ENCODE data around the gene TIMM50.

Gene TIMM50

GRCh38 chr19:39506944-39507714 is 26.5 kb downstream of the TIMM50 start:
- no peak for TF ChIP-seq CTCF (conservative IDR thresholded peaks at IDR 0.05; ENCODE audit: control insufficient read depth, insufficient read depth, low read depth, low read length)
- peak; percentile 59 for DNase-seq (ENCODE audit: low read depth)
- H3K4me3 ChIP-seq (ENCODE audit: control insufficient read depth, low read depth, low read length), result peak overlapping the region; percentile 44

GRCh38 chr19:39507715-39508364 is 27.2 kb downstream of the TIMM50 start:
- no peak for DNase-seq (ENCODE audit: low read depth)
- no peak for TF ChIP-seq CTCF (conservative IDR thresholded peaks at IDR 0.05; ENCODE audit: control insufficient read depth, insufficient read depth, low read depth, low read length)
- peak overlapping the region; percentile 44 for H3K4me3 ChIP-seq (ENCODE audit: control insufficient read depth, low read depth, low read length)

- TF ChIP-seq CTCF (conservative IDR thresholded peaks at IDR 0.05; ENCODE audit: control insufficient read depth, insufficient read depth, low read depth, low read length), result no peak
- no peak for DNase-seq (ENCODE audit: low read depth)
- no peak overlapping the region for H3K4me3 ChIP-seq (ENCODE audit: control insufficient read depth, low read depth, low read length)
These were observed 28.0 kb downstream of the TIMM50 start for GRCh38 chr19:39508629-39509028.

- no peak overlapping the region for H3K4me3 ChIP-seq (ENCODE audit: control insufficient read depth, low read depth, low read length)
- no peak for DNase-seq (ENCODE audit: low read depth)
- TF ChIP-seq CTCF (conservative IDR thresholded peaks at IDR 0.05; ENCODE audit: control insufficient read depth, insufficient read depth, low read depth, low read length), result no peak
These were observed 28.6 kb downstream of the TIMM50 start for GRCh38 chr19:39509233-39509632.

- DNase-seq (ENCODE audit: low read depth), result no peak
- no peak for TF ChIP-seq CTCF (conservative IDR thresholded peaks at IDR 0.05; ENCODE audit: control insufficient read depth, insufficient read depth, low read depth, low read length)
- H3K4me3 ChIP-seq (ENCODE audit: control insufficient read depth, low read depth, low read length), result no peak overlapping the region
These were observed 32.4 kb downstream of the TIMM50 start for GRCh38 chr19:39512988-39513387.

- no peak for TF ChIP-seq CTCF (conservative IDR thresholded peaks at IDR 0.05; ENCODE audit: control insufficient read depth, insufficient read depth, low read depth, low read length)
- no peak for DNase-seq (ENCODE audit: low read depth)
- H3K4me3 ChIP-seq (ENCODE audit: control insufficient read depth, low read depth, low read length), result no peak within 1 kb of the TSS
These were observed 34.4 kb downstream of the TIMM50 start, which contains the start of gene SELENOV for GRCh38 chr19:39514840-39515550. Gene SELENOV (plus strand): TSS chr19:39515139. CDS start chr19:39515213, 74 bp downstream.
